ENCODE data around the gene ACP7. TPM values are rescaled to one million over a fixed set of nuclear protein-coding genes. Genes with fewer than 3 reads are reported as not detected.
A peak's percentile ranks its signal among the peaks of the same experiment; 100 is the strongest.

Gene ACP7
- total and polyA plus RNA-seq, 7 donors = 0.07 TPM; not detected in 6

GRCh38 chr19:39157275-39157996 lies 73.3 kb downstream of the ACP7 start:
- no peaks in the 10 kb centered on the region for H3K36me3 ChIP-seq (ENCODE audit: insufficient read depth in 1 of 2, low read depth in 1 of 2)
- 79 to 85% (median 81%) methylated on average over 23 of the region's 23 CpGs for WGBS, 3 donors
- TF ChIP-seq, protein P1, sequence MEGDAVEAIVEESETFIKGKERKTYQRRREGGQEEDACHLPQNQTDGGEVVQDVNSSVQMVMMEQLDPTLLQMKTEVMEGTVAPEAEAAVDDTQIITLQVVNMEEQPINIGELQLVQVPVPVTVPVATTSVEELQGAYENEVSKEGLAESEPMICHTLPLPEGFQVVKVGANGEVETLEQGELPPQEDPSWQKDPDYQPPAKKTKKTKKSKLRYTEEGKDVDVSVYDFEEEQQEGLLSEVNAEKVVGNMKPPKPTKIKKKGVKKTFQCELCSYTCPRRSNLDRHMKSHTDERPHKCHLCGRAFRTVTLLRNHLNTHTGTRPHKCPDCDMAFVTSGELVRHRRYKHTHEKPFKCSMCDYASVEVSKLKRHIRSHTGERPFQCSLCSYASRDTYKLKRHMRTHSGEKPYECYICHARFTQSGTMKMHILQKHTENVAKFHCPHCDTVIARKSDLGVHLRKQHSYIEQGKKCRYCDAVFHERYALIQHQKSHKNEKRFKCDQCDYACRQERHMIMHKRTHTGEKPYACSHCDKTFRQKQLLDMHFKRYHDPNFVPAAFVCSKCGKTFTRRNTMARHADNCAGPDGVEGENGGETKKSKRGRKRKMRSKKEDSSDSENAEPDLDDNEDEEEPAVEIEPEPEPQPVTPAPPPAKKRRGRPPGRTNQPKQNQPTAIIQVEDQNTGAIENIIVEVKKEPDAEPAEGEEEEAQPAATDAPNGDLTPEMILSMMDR (IDR thresholded peaks at IDR 0.05) = no peak
- ATAC-seq (no peak), DNase-seq (no peak)
- intact Hi-C loops (cut with DNase I) = no loop called here
- H3K27ac ChIP-seq = no peak overlapping the region
- no peak overlapping the region for H3K4me3 ChIP-seq
- no peaks in the 10 kb centered on the region for H3K9me3 ChIP-seq
- H3K27me3 ChIP-seq (ENCODE audit: insufficient read depth in 3 of 3, low read length in 2 of 3) = no peaks in the 10 kb centered on the region
- H3K4me1 ChIP-seq = no peaks in the 10 kb centered on the region

DNA sequence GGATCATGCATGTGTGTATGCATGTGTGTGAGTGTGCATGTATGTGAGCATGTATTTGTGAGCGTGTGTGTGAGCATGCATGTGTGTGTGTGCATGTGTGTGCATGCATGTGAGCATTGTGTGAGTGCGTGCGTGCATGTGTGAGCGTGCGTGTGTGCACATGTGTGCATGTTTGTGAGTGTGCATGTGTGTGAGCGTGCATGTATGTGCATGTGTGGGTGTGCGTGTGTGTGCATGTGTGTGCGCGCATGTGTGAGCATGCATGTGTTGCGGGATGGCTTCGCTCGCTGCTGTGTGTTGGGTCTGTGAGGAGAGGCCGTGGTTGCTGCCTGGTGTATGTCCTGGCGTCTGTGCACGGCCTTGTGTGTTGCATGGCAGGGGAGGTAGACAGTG lies 73.8 kb downstream of the ACP7 start:
- DNase-seq (no peak), ATAC-seq (no peak)
- no peaks in the 10 kb centered on the region for H3K36me3 ChIP-seq (ENCODE audit: insufficient read depth in 1 of 2, low read depth in 1 of 2)
- H3K27ac ChIP-seq = no peak overlapping the region
- H3K4me1 ChIP-seq = no peaks in the 10 kb centered on the region
- WGBS, 3 donors = 92 to 95% (median 94%) methylated on average over 15 of the region's 15 CpGs
- intact Hi-C loops (cut with DNase I) = no loop called here
- no peaks in the 10 kb centered on the region for H3K27me3 ChIP-seq (ENCODE audit: insufficient read depth in 3 of 3, low read length in 2 of 3)
- H3K4me3 ChIP-seq = no peak overlapping the region
- H3K9me3 ChIP-seq = no peaks in the 10 kb centered on the region
- TF ChIP-seq, protein P1 (IDR thresholded peaks at IDR 0.05) = no peak

- Histone ChIP-seq H3K9me3 (no peaks in the 10 kb centered on the region), H3K4me1 (no peaks in the 10 kb centered on the region), H3K27me3 (ENCODE audit: insufficient read depth in 3 of 3, low read length in 2 of 3) (no peaks in the 10 kb centered on the region), H3K36me3 (ENCODE audit: insufficient read depth in 1 of 2, low read depth in 1 of 2) (no peaks in the 10 kb centered on the region), H3K27ac (no peak overlapping the region), H3K4me3 (no peak overlapping the region)
- intact Hi-C loops (cut with DNase I) = no loop called here
- DNase-seq (no peak), ATAC-seq (no peak)
- TF ChIP-seq, protein P1 (IDR thresholded peaks at IDR 0.05) = no peak
- WGBS, 3 donors = 82 to 89% (median 88%) methylated on average over 12 of the region's 12 CpGs
These were observed 74.6 kb downstream of the ACP7 start for GRCh38 chr19:39158646-39159260.

DNA sequence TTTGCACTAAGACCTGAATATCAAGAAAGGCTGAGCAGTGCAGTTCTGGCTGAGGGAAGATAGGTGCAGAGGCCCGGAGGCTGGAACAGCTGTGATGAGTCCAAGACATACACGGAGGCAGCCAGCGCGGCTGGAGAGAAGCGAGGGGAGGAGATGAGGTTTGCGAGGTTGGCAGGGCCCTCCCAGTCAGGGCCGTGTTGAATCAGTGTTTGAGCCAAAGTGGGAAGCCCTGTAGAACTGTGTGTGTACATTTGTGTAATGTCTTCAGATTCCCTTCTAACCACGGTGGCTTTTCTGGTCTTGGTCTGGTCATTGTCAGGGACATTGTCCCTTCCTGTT lies 76.3 kb downstream of the ACP7 start:
- TF ChIP-seq, protein P1 (IDR thresholded peaks at IDR 0.05) = no peak
- intact Hi-C loops (cut with DNase I) = no loop called here
- 48 to 55% (median 50%) methylated on average over 8 of the region's 8 CpGs for WGBS, 3 donors
- no peaks in the 10 kb centered on the region for H3K4me1 ChIP-seq
- no peak overlapping the region for H3K4me3 ChIP-seq
- no peak for ATAC-seq
- no peak overlapping the region for H3K27ac ChIP-seq
- peak in 1 of 2 donors; percentile 46 for DNase-seq
- H3K27me3 ChIP-seq (ENCODE audit: insufficient read depth in 3 of 3, low read length in 2 of 3) = no peaks in the 10 kb centered on the region
- H3K36me3 ChIP-seq (ENCODE audit: insufficient read depth in 1 of 2, low read depth in 1 of 2) = no peaks in the 10 kb centered on the region
- no peaks in the 10 kb centered on the region for H3K9me3 ChIP-seq

Other genes starting within 250 kb of the ACP7 start
- gene HNRNPL, start 234.4 kb upstream of the ACP7 start, total RNA-seq = 100 to 1,000 TPM; 151 to 229 (median 198) TPM
- 100 to 1,000 TPM; 109 to 215 (median 191) TPM for gene HNRNPL, start 234.4 kb upstream of the ACP7 start, polyA plus RNA-seq
- gene RINL, start 206.1 kb upstream of the ACP7 start, total RNA-seq = 1 to 10 TPM; 1.5 to 4.8 (median 2.2) TPM
- gene RINL, start 206.1 kb upstream of the ACP7 start, polyA plus RNA-seq = 1 to 10 TPM; 2.2 to 3.4 (median 2.2) TPM
- gene SIRT2, start 184.8 kb upstream of the ACP7 start, total RNA-seq = 100 to 1,000 TPM; 133 to 180 (median 147) TPM
- gene SIRT2, start 184.8 kb upstream of the ACP7 start, polyA plus RNA-seq = 100 to 1,000 TPM; 140 to 260 (median 204) TPM
- 10 to 100 TPM; 21.9 to 41.0 (median 26.6) TPM for gene NFKBIB, start 184.4 kb upstream of the ACP7 start, total RNA-seq
- 100 to 1,000 TPM in 1 of 3 donors, 10 to 100 TPM in 2; 45.5 to 109 (median 50.7) TPM for gene NFKBIB, start 184.4 kb upstream of the ACP7 start, polyA plus RNA-seq
- gene CCER2, start 172.2 kb upstream of the ACP7 start, total RNA-seq = 1 to 10 TPM in 2 of 4 donors, under 1 TPM in 1, not detected in 1; 0.25 to 1.1 (median 1.0) TPM
- gene CCER2, start 172.2 kb upstream of the ACP7 start, polyA plus RNA-seq = under 1 TPM; 0.14 to 0.77 (median 0.21) TPM
- gene SARS2, start 153.6 kb upstream of the ACP7 start, total RNA-seq = 10 to 100 TPM; 15.1 to 17.8 (median 16.8) TPM
- gene SARS2, start 153.6 kb upstream of the ACP7 start, polyA plus RNA-seq = 10 to 100 TPM; 13.3 to 19.8 (median 17.0) TPM
- 10 to 100 TPM; 33.8 to 70.6 (median 42.4) TPM for gene MRPS12, start 153.4 kb upstream of the ACP7 start, total RNA-seq
- 100 to 1,000 TPM in 1 of 3 donors, 10 to 100 TPM in 2; 70.5 to 175 (median 71.4) TPM for gene MRPS12, start 153.4 kb upstream of the ACP7 start, polyA plus RNA-seq
- 1 to 10 TPM; 1.6 to 4.3 (median 2.3) TPM for gene FBXO17, start 108.6 kb upstream of the ACP7 start, total RNA-seq
- gene FBXO17, start 108.6 kb upstream of the ACP7 start, polyA plus RNA-seq = 1 to 10 TPM; 1.7 to 3.3 (median 1.8) TPM
- gene FBXO27, start 51.8 kb upstream of the ACP7 start, total RNA-seq = 10 to 100 TPM in 1 of 4 donors, 1 to 10 TPM in 1, under 1 TPM in 2; 0.42 to 10.7 (median 0.99) TPM
- under 1 TPM; 0.03 to 0.77 (median 0.14) TPM for gene FBXO27, start 51.8 kb upstream of the ACP7 start, polyA plus RNA-seq
- gene PAK4, start 41.4 kb downstream of the ACP7 start, total RNA-seq = 10 to 100 TPM; 10.6 to 17.3 (median 11.6) TPM
- gene PAK4, start 41.4 kb downstream of the ACP7 start, polyA plus RNA-seq = 10 to 100 TPM in 2 of 3 donors, 1 to 10 TPM in 1; 7.2 to 22.0 (median 16.5) TPM
- gene NCCRP1, start 112.6 kb downstream of the ACP7 start, total RNA-seq = under 1 TPM in 1 of 4 donors, not detected in 3; 0.13 TPM
- under 1 TPM in 1 of 3 donors, not detected in 2; 0.13 TPM for gene NCCRP1, start 112.6 kb downstream of the ACP7 start, polyA plus RNA-seq
- 1 to 10 TPM in 1 of 4 donors, not detected in 3; 1.3 TPM for gene SYCN, start 119.9 kb downstream of the ACP7 start, total RNA-seq
- gene SYCN, start 119.9 kb downstream of the ACP7 start, polyA plus RNA-seq = not detected
- not detected for gene IFNL3, start 160.6 kb downstream of the ACP7 start, total RNA-seq
- gene IFNL3, start 160.6 kb downstream of the ACP7 start, polyA plus RNA-seq = not detected
- not detected for gene IFNL4, start 164.5 kb downstream of the ACP7 start, total RNA-seq
- gene IFNL4, start 164.5 kb downstream of the ACP7 start, polyA plus RNA-seq = not detected
- gene IFNL2, start 184.0 kb downstream of the ACP7 start, total RNA-seq = not detected
- not detected for gene IFNL2, start 184.0 kb downstream of the ACP7 start, polyA plus RNA-seq
- gene IFNL1, start 212.0 kb downstream of the ACP7 start, total RNA-seq = not detected
- gene IFNL1, start 212.0 kb downstream of the ACP7 start, polyA plus RNA-seq = not detected
- under 1 TPM in 3 of 4 donors, not detected in 1; 0.07 to 0.24 (median 0.08) TPM for gene LRFN1, start 236.5 kb downstream of the ACP7 start, total RNA-seq
- gene LRFN1, start 236.5 kb downstream of the ACP7 start, polyA plus RNA-seq = under 1 TPM; 0.04 to 0.08 (median 0.08) TPM

Data from psoas muscle (tissue), 8 donors.